Measurements from ENCODE around the gene GPHA2.

GPHA2 gene

DNA sequence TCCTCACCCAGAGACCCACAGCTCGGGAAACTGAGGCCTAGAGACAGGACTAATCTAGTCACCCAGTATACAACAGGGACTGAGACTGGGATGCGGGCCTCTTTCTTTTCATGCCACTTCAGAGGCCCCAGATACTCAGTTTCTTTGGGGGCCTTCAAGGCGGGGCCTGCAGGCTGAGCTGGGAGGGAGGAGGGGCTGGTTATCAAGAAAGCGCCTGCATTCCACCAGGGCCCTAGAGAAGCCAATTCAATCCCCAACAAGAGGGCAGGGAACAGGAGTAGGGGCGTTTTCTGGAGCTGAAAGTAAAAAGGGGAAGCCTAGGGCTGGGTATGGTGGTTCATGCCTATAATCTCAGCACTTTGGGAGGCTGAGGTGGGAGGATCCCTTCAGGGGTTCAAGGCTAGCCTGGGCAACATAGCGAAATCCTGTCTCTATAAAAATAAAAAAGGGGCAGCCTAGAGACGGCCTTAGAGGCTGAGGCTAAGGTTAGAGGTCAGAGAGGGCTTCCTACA lies 20.3 kb downstream of the GPHA2 start:
- H3K4me3 ChIP-seq (ENCODE audit: low read length): peak overlapping the region; percentile 85
- no peaks in the 10 kb centered on the region for H3K9me2 ChIP-seq (replicated peaks; ENCODE audit: control insufficient read depth, low read length)
- TF ChIP-seq, protein P1, sequence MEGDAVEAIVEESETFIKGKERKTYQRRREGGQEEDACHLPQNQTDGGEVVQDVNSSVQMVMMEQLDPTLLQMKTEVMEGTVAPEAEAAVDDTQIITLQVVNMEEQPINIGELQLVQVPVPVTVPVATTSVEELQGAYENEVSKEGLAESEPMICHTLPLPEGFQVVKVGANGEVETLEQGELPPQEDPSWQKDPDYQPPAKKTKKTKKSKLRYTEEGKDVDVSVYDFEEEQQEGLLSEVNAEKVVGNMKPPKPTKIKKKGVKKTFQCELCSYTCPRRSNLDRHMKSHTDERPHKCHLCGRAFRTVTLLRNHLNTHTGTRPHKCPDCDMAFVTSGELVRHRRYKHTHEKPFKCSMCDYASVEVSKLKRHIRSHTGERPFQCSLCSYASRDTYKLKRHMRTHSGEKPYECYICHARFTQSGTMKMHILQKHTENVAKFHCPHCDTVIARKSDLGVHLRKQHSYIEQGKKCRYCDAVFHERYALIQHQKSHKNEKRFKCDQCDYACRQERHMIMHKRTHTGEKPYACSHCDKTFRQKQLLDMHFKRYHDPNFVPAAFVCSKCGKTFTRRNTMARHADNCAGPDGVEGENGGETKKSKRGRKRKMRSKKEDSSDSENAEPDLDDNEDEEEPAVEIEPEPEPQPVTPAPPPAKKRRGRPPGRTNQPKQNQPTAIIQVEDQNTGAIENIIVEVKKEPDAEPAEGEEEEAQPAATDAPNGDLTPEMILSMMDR (IDR thresholded peaks at IDR 0.05; ENCODE audit: low read depth, low read length, poor library complexity, severe bottlenecking): no peak
- TF ChIP-seq EZH2phosphoT487 (IDR thresholded peaks at IDR 0.05; ENCODE audit: borderline replicate concordance, low read length): no peak
- H3K27ac ChIP-seq (ENCODE audit: low read depth, low read length): 0 out of 2 replicates have a peak overlapping the region, but pooled peaks have one; percentile 57
- H3K9me3 ChIP-seq (ENCODE audit: control insufficient read depth, insufficient read depth, low read length): no peaks in the 10 kb centered on the region
- peaks cover 3% of the 10 kb centered on the region for H3F3A ChIP-seq (ENCODE audit: control insufficient read depth, insufficient read depth)
- peak overlapping the region; percentile 87 for H3K4me2 ChIP-seq (ENCODE audit: low read length)
- H3K27me3 ChIP-seq (ENCODE audit: control insufficient read depth, low read length): no peaks in the 10 kb centered on the region
- peaks cover 30% of the 10 kb centered on the region for H3K36me3 ChIP-seq (ENCODE audit: control insufficient read depth, low read length)
- H3K79me2 ChIP-seq (ENCODE audit: control insufficient read depth, low read length): peaks cover 21% of the 10 kb centered on the region
- peaks cover 35% of the 10 kb centered on the region for H3K4me1 ChIP-seq (ENCODE audit: control insufficient read depth, low read length)
- no peaks in the 10 kb centered on the region for H4K20me1 ChIP-seq (ENCODE audit: control insufficient read depth, insufficient read depth, low read depth, low read length)

DNA sequence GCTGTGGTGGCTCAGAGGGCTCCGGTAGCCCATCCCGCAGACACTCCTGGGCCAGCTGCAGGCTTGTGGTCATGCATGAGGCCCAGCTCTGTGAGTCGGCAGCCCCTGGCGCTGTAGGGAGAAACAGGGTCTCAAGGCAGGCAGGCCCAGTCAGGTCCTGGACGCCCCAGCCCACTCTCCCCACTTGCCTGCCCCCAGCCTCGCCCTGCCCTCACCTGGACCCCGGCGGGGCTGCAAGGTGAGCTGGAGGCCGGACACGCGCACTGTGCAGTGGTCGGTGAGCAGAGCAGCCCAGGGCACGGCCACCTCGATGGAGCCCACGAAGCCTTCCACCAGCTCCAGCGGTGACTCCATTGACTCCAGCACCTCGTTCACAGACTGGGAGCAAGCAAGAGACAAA lies 21.6 kb downstream of the GPHA2 start:
- H3K36me3 ChIP-seq (ENCODE audit: control insufficient read depth, low read length): peaks cover 39% of the 10 kb centered on the region
- peaks cover 26% of the 10 kb centered on the region for H3K4me1 ChIP-seq (ENCODE audit: control insufficient read depth, low read length)
- no peaks in the 10 kb centered on the region for H4K20me1 ChIP-seq (ENCODE audit: control insufficient read depth, insufficient read depth, low read depth, low read length)
- no peak for TF ChIP-seq EZH2phosphoT487 (IDR thresholded peaks at IDR 0.05; ENCODE audit: borderline replicate concordance, low read length)
- TF ChIP-seq, protein P1 (IDR thresholded peaks at IDR 0.05; ENCODE audit: low read depth, low read length, poor library complexity, severe bottlenecking): no peak
- H3K9me3 ChIP-seq (ENCODE audit: control insufficient read depth, insufficient read depth, low read length): no peaks in the 10 kb centered on the region
- peaks cover 21% of the 10 kb centered on the region for H3K79me2 ChIP-seq (ENCODE audit: control insufficient read depth, low read length)
- peaks cover 3% of the 10 kb centered on the region for H3F3A ChIP-seq (ENCODE audit: control insufficient read depth, insufficient read depth)
- H3K27ac ChIP-seq (ENCODE audit: low read depth, low read length): no peak overlapping the region
- H3K9me2 ChIP-seq (replicated peaks; ENCODE audit: control insufficient read depth, low read length): no peaks in the 10 kb centered on the region
- no peak overlapping the region for H3K4me3 ChIP-seq (ENCODE audit: low read length)
- H3K27me3 ChIP-seq (ENCODE audit: control insufficient read depth, low read length): no peaks in the 10 kb centered on the region
- H3K4me2 ChIP-seq (ENCODE audit: low read length): no peak overlapping the region

DNA sequence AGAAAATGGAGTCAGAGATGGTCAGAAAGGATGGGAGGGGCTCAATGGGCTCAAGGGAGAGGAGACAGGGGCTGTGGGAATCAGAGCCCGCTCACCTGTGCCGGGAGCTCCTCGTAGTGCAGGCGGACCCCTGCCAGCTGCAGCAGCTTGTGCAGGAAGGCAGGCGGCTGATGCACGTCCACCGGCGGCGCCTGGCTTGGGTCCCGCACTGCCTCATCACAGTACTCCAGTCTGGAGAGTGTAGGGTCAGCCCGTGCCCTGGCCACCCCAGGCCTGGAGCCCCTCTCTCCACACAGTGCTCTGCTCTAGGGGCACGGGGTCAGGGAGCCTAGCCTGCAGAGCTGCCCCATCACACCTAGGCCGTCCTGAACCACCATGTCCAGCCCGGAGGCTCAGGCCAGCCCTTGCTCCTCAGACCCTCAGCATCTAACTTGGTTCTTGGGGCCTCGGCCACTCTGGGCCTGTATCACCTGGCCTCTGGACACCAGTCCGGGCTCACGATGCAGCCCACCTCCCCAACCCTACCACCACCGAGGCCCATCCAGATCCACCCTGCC lies 22.4 kb downstream of the GPHA2 start:
- Histone ChIP-seq H3K27ac (ENCODE audit: low read depth, low read length) (no peak overlapping the region), H3K4me2 (ENCODE audit: low read length) (no peak overlapping the region), H3K27me3 (ENCODE audit: control insufficient read depth, low read length) (no peaks in the 10 kb centered on the region), H3K9me2 (replicated peaks; ENCODE audit: control insufficient read depth, low read length) (no peaks in the 10 kb centered on the region), H3K36me3 (ENCODE audit: control insufficient read depth, low read length) (peaks cover 45% of the 10 kb centered on the region), H3K4me1 (ENCODE audit: control insufficient read depth, low read length) (peaks cover 19% of the 10 kb centered on the region), H3F3A (ENCODE audit: control insufficient read depth, insufficient read depth) (peaks cover 3% of the 10 kb centered on the region), H3K79me2 (ENCODE audit: control insufficient read depth, low read length) (peaks cover 21% of the 10 kb centered on the region), H3K4me3 (ENCODE audit: low read length) (no peak overlapping the region), H4K20me1 (ENCODE audit: control insufficient read depth, insufficient read depth, low read depth, low read length) (no peaks in the 10 kb centered on the region), H3K9me3 (ENCODE audit: control insufficient read depth, insufficient read depth, low read length) (no peaks in the 10 kb centered on the region)
- TF ChIP-seq, protein P1 (IDR thresholded peaks at IDR 0.05; ENCODE audit: low read depth, low read length, poor library complexity, severe bottlenecking): no peak
- no peak for TF ChIP-seq EZH2phosphoT487 (IDR thresholded peaks at IDR 0.05; ENCODE audit: borderline replicate concordance, low read length)
